B cell (primary cell): ENCODE results near the gene PRLR. TPM values are rescaled to one million over a fixed set of nuclear protein-coding genes. Genes with fewer than 3 reads are reported as not detected.
A peak's percentile ranks its signal among the peaks of the same experiment; 100 is the strongest.

Experiments
- ATAC-seq: fragments of 200-7000 bp; cut with Tn5 transposase; one replicate; pipeline ENCODE4 v1.10.0; 2021; ENCODE audit warnings: low read depth, mild to moderate bottlenecking, moderate number of reproducible peaks, moderate library complexity
- CTCF ChIA-PET: fragments of 350-600 bp; sonication (Branson Sonifier 250); formaldehyde crosslinking; loops from one replicate; lab custom pipeline; 2021; ENCODE audit warnings: antibody characterized with exemption, inconsistent platforms; lab: Charles Lee
- POLR2A ChIA-PET: fragments of 350-600 bp; sonication (Branson Sonifier 250); formaldehyde crosslinking; loops from one replicate; lab custom pipeline; 2021; ENCODE audit warnings: antibody characterized with exemption; lab: Charles Lee
- DNase-seq: peaks from one replicate; pipeline ENCODE4 v3.0.0; 2013
- H2AFZ ChIP-seq: 2 replicates; pipeline ENCODE4 v1.6.1; 2012; ENCODE audit warnings: mild to moderate bottlenecking, low read depth, low read length; ENCODE audit not compliant: insufficient read depth, poor library complexity, severe bottlenecking
- H3K27ac ChIP-seq, 2 donors: 1 replicate in 1 of 2; 2 replicates in 1 of 2; pipeline ENCODE4 v1.5.1; 2012 to 2013; ENCODE audit warnings: low read length in 2 of 2, mild to moderate bottlenecking in 2 of 2, moderate library complexity in 1 of 2
- H3K27me3 ChIP-seq, 4 experiments: fragments of 200-600 bp in 1 of 4; sonication (generic) in 1 of 4; replicated peaks in 1 of 4; 1 replicate in 2 of 4; 2 replicates in 2 of 4; pipeline versions ENCODE4 v1.6.1 to v1.7.0; 2013 to 2016; ENCODE audit warnings: low read length in 3 of 4, mild to moderate bottlenecking in 2 of 4, mixed read lengths in 1 of 4, moderate library complexity in 1 of 4; ENCODE audit not compliant: insufficient read depth in 4 of 4, control insufficient read depth in 3 of 4; ENCODE audit errors: control extremely low read depth in 1 of 4
- H3K36me3 ChIP-seq, 2 experiments: replicated peaks in 1 of 2; 1 replicate in 1 of 2; 2 replicates in 1 of 2; pipeline versions ENCODE4 v1.6.1 to v1.7.1; 2013; ENCODE audit warnings: low read length in 1 of 2; ENCODE audit not compliant: insufficient read depth in 2 of 2, control insufficient read depth in 1 of 2; ENCODE audit errors: control extremely low read depth in 1 of 2, extremely low read depth in 1 of 2
- H3K4me1 ChIP-seq, 2 donors: fragments of 200-600 bp in 1 of 2; sonication (generic) in 1 of 2; 1 replicate in 1 of 2; 2 replicates in 1 of 2; pipeline versions ENCODE4 v1.5.1 to v1.6.1; 2013 to 2017; ENCODE audit warnings: low read length in 2 of 2; ENCODE audit not compliant: control insufficient read depth in 2 of 2, insufficient read depth in 2 of 2
- H3K4me2 ChIP-seq: replicated peaks from 2 replicates; pipeline ENCODE3; 2012; ENCODE audit warnings: mild to moderate bottlenecking, low read depth, low read length; ENCODE audit not compliant: poor library complexity, severe bottlenecking
- H3K4me3 ChIP-seq, 5 experiments: fragments of 200-600 bp in 1 of 5; sonication (generic) in 1 of 5; 1 replicate in 3 of 5; 2 replicates in 2 of 5; pipeline versions ENCODE4 v1.5.1 to v1.7.0; 2011 to 2016; ENCODE audit warnings: low read length in 4 of 5, mild to moderate bottlenecking in 4 of 5, low read depth in 2 of 5, control low read depth in 1 of 5, moderate library complexity in 1 of 5; ENCODE audit not compliant: insufficient read depth in 1 of 5; ENCODE audit errors: control extremely low read depth in 1 of 5, extremely low read depth in 1 of 5
- H3K79me2 ChIP-seq: fragments of 200-600 bp; sonication (generic); one replicate; pipeline ENCODE4 v1.6.0; 2016; ENCODE audit warnings: low read length; ENCODE audit not compliant: control insufficient read depth, insufficient read depth
- H3K9ac ChIP-seq: fragments of 200-600 bp; sonication (generic); 2 replicates; pipeline ENCODE4 v1.6.1; 2017; ENCODE audit warnings: mild to moderate bottlenecking, low read length, moderate library complexity
- H3K9me3 ChIP-seq, 3 donors: one replicate each; pipeline versions ENCODE4 v1.6.1 to v1.7.1; 2013; ENCODE audit warnings: low read length in 2 of 3; ENCODE audit not compliant: control insufficient read depth in 2 of 3, insufficient read depth in 1 of 3; ENCODE audit errors: control extremely low read depth in 1 of 3
- H4K20me1 ChIP-seq: 2 replicates; pipeline ENCODE4 v1.6.0; 2012; ENCODE audit warnings: mild to moderate bottlenecking, low read length; ENCODE audit not compliant: insufficient read depth, control insufficient read depth, poor library complexity, severe bottlenecking
- H3K27ac Mint-ChIP-seq: one replicate; pipeline ENCODE4 v1.8.0; 2021; ENCODE audit warnings: mixed read lengths
- H3K27me3 Mint-ChIP-seq: one replicate; pipeline ENCODE4 v1.8.0; 2021; ENCODE audit warnings: mixed read lengths
- H3K4me1 Mint-ChIP-seq: one replicate; pipeline ENCODE4 v1.8.0; 2021; ENCODE audit warnings: mixed read lengths
- H3K4me3 Mint-ChIP-seq: one replicate; pipeline ENCODE4 v1.8.0; 2021; ENCODE audit warnings: mixed read lengths
- H3K9me3 Mint-ChIP-seq: one replicate; pipeline ENCODE4 v1.8.0; 2022; ENCODE audit warnings: mixed read lengths; ENCODE audit not compliant: insufficient read depth
- EZH2 ChIP-seq: IDR thresholded peaks from 2 replicates; pipeline ENCODE4 v1.6.1; 2012; ENCODE audit warnings: borderline replicate concordance, low read depth, mild to moderate bottlenecking, moderate library complexity, low read length; ENCODE audit not compliant: insufficient read depth, poor library complexity, severe bottlenecking
- WGBS: methylation state at CpG from one replicate; pipeline ENCODE4 v1.1.5; 2013; ENCODE audit warnings: missing lambda C conversion rate; ENCODE audit not compliant: insufficient coverage; 5-methylcytosine and 5-hydroxymethylcytosine counted together
- intact Hi-C: fragments of 100-400 bp; cut with micrococcal nuclease; formaldehyde crosslinking; loops from one replicate; pipeline ENCODE4 v1.10.0; 2022
- polyA plus RNA-seq: library from polyadenylated mRNA; depleted of rRNA; stranded (reverse); fragments of >200 nt; gene quantifications from 2 replicates; pipeline ENCODE4 v1.2.3, GENCODE V29; 2012
- total RNA-seq, 2 donors: library from RNA; stranded (reverse); fragments of 120-200 nt in 1 of 2; gene quantifications; 1 replicate in 1 of 2; 2 replicates in 1 of 2; pipeline versions ENCODE4 v1.2.3 to v1.2.4, GENCODE V29; 2013 to 2022
- TF ChIP-seq, protein P1 (sequence below): fragments of 200-600 bp; IDR thresholded peaks from one replicate; pipeline ENCODE4 v1.8.0; 2022; ENCODE audit warnings: antibody characterized with exemption, mild to moderate bottlenecking

PRLR gene
- total and polyA plus RNA-seq, 2 donors (not counting 1 experiment from before 2014, with no cell fraction given), result 0.39 TPM; not detected in 1

DNA sequence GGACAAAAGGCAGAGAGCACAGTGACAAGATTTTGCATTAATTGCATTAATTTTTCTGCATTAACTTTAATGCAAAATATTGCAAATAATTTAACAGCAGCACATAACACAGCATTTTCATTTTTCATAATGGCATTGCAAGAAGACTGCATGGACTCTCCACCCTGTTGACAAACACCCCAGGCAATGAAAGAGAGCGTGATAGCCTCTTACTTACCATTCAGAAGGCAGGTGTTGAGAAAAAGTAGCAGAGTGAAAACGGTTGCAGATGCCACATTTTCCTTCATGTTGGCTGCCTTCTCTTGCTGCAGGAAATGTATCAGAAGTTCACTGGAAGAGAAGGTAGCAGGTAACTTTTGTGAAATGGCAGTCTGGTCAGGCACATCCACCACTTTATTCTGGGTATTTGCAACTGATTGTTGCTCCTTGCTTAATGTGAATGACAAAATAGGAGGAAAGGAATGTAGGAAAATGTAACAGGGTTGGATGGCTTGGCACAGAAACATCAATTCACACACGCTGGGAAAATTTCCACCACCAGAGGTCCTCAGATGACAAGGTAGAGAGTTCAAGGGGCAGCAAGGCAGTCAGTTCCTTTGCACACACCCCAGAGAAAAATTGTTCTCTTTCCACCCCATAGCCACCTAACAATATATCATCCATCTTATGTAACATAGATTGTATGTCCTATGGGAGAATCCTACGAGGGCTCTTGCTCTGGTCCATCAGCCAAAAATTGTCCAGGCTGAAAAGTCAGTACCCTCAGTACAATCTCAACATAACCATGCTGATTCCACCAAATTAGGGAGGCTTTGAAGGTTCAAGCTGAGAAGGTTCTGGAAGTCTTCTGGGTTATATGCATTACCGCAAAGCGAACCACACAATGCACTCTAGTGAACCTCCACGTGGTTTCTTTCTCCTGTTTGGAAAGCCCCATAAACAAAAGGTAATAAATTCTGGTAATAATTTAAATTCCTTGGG, 140.7 kb downstream of the PRLR start:
- no peaks in the 10 kb centered on the region for H3K27me3 Mint-ChIP-seq
- H3K4me2 ChIP-seq, result no peak overlapping the region
- H3K27me3 ChIP-seq, result peaks cover 0 to 2% (median 0%) of the 10 kb centered on the region in 4 experiments
- H3K4me1 ChIP-seq, result no peaks in the 10 kb centered on the region
- H3K9ac ChIP-seq, result no peak overlapping the region
- no peaks in the 10 kb centered on the region for H3K9me3 ChIP-seq
- no peak overlapping the region for H3K27ac Mint-ChIP-seq
- H3K4me3 ChIP-seq, result no peak overlapping the region
- ChIA-PET CTCF (interaction anchor here (0.6 to 8.3 kb wide), 14 partner anchors 14 to 1213 kb away, joined by 3 to 94 read pairs (median 4); no protein-coding TSS in a partner anchor), POLR2A (no interaction called here)
- ATAC-seq (no peak), DNase-seq (peak; percentile 63)
- no peaks in the 10 kb centered on the region for H3K9me3 Mint-ChIP-seq
- H3K4me3 Mint-ChIP-seq, result no peak overlapping the region
- no peaks in the 10 kb centered on the region for H3K4me1 Mint-ChIP-seq
- no peaks in the 10 kb centered on the region for H3K36me3 ChIP-seq
- no peak overlapping the region for H2AFZ ChIP-seq
- H3K79me2 ChIP-seq, result no peaks in the 10 kb centered on the region
- intact Hi-C loops, result loop anchor here (1.0 kb wide), 1 partner anchor 837 kb away; no protein-coding TSS in a partner anchor
- WGBS, result no CpG with 5 or more reads among the region's 7 CpGs
- H4K20me1 ChIP-seq, result no peaks in the 10 kb centered on the region
- TF ChIP-seq, protein P1, sequence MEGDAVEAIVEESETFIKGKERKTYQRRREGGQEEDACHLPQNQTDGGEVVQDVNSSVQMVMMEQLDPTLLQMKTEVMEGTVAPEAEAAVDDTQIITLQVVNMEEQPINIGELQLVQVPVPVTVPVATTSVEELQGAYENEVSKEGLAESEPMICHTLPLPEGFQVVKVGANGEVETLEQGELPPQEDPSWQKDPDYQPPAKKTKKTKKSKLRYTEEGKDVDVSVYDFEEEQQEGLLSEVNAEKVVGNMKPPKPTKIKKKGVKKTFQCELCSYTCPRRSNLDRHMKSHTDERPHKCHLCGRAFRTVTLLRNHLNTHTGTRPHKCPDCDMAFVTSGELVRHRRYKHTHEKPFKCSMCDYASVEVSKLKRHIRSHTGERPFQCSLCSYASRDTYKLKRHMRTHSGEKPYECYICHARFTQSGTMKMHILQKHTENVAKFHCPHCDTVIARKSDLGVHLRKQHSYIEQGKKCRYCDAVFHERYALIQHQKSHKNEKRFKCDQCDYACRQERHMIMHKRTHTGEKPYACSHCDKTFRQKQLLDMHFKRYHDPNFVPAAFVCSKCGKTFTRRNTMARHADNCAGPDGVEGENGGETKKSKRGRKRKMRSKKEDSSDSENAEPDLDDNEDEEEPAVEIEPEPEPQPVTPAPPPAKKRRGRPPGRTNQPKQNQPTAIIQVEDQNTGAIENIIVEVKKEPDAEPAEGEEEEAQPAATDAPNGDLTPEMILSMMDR, result peak; percentile 84
- no peak for TF ChIP-seq EZH2
- H3K27ac ChIP-seq, result no peak overlapping the region

DNA sequence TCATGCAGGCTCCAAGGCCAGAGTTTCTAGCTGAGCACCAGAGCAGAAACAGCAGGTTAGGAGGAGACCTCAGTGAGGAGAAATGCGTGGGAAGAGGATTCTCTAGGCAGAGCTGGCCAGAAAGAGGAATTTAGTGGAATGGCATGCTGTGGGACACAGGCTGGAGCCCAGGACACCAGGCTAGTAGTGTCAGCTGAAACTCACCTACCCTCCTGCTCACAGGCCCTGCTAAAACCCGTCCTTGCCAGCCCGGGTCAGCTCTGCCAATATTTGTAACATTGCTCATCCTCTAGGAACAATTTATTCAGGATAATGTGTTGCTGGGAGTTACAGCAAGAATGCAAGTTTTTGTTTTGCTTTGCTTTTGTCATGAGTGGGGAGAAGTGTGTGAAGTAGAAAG, 142.3 kb downstream of the PRLR start:
- CTCF ChIA-PET, result interaction anchor here (1.3 to 8.3 kb wide), 5 partner anchors 9 to 838 kb away, joined by 3 to 94 read pairs (median 5); no protein-coding TSS in a partner anchor
- Histone ChIP-seq H3K79me2 (no peaks in the 10 kb centered on the region), H3K4me1 (no peaks in the 10 kb centered on the region), H3K9ac (no peak overlapping the region), H3K27me3 (peaks cover 0 to 2% (median 0%) of the 10 kb centered on the region in 4 experiments), H3K4me3 (no peak overlapping the region), H3K36me3 (no peaks in the 10 kb centered on the region), H3K4me2 (no peak overlapping the region), H2AFZ (no peak overlapping the region), H3K9me3 (no peaks in the 10 kb centered on the region), H3K27ac (no peak overlapping the region), H4K20me1 (no peaks in the 10 kb centered on the region)
- no peaks in the 10 kb centered on the region for H3K4me1 Mint-ChIP-seq
- H3K4me3 Mint-ChIP-seq, result no peak overlapping the region
- 60% methylated on average over 1 of the region's 3 CpGs for WGBS
- POLR2A ChIA-PET, result no interaction called here
- no peak for DNase-seq
- intact Hi-C loops, result no loop called here
- no peak for TF ChIP-seq EZH2
- TF ChIP-seq, protein P1, result no peak
- H3K9me3 Mint-ChIP-seq, result no peaks in the 10 kb centered on the region
- H3K27me3 Mint-ChIP-seq, result no peaks in the 10 kb centered on the region
- ATAC-seq, result no peak
- no peak overlapping the region for H3K27ac Mint-ChIP-seq
